ENCODE results near the gene DPM2.

GRCh38 chr9:127926906-127927200 lies 10.8 kb downstream of the DPM2 start:
- TF ChIP-seq CTCF (IDR thresholded peaks at IDR 0.05) (no peak), EZH2 (IDR thresholded peaks at IDR 0.05) (no peak), EZH2phosphoT487 (IDR thresholded peaks at IDR 0.05) (no peak)
